ENCODE data around the gene ADGRG2. TPM values are rescaled to one million over a fixed set of nuclear protein-coding genes. Genes with fewer than 3 reads are reported as not detected.

Gene ADGRG2
- total and polyA plus RNA-seq, 9 of the 15 experiments (the other 6 are each of a cell fraction or from before 2014, with no cell fraction given), result 0.03 TPM; not detected in 8

DNA sequence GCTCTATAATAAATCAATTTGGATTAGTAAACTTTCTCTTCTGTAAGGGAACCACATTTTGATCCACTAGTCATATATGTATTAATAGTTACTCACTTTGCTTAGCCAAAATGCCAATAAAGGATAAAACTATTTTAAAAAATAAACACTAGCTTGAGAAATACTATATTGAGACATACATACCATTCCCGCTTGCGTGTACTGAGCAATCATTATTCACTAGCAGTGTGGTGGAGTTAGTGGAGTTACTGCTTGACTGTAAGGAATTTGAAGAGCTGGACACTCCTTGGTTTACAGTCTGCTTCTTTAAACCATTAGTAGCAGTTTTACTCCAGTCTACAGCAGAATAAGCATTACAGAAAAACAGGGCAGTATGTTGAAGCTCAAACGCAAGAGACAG, 127.6 kb downstream of the ADGRG2 start:
- H3K36me3 ChIP-seq (ENCODE audit: control insufficient read depth, insufficient read depth, low read length), result no peaks in the 10 kb centered on the region
- no peaks in the 10 kb centered on the region; a peak in 1 of 5 replicates for H3K27me3 ChIP-seq (ENCODE audit: control insufficient read depth in 2 of 2, insufficient read depth in 2 of 2, low read length in 2 of 2)
- no peak overlapping the region for H2AFZ ChIP-seq (ENCODE audit: low read depth, low read length)
- in situ Hi-C loops (cut with MboI), result no loop called here
- intact Hi-C loops (cut with micrococcal nuclease), result no loop called here
- H4K20me1 ChIP-seq (replicated peaks; ENCODE audit: control insufficient read depth, insufficient read depth, low read length), result no peaks in the 10 kb centered on the region
- no peaks in the 10 kb centered on the region for H3K9me1 ChIP-seq (ENCODE audit: control insufficient read depth, insufficient read depth, low read length)
- 19% methylated on average over 3 of the region's 3 CpGs for WGBS (ENCODE audit: insufficient coverage, low coverage, missing lambda C conversion rate)
- BruUV-seq (replicated peaks), result no TSS peak
- no peak for FAIRE-seq
- no peak overlapping the region for H3K27ac ChIP-seq (ENCODE audit: extremely low read depth, low read depth, low read length)
- CTCF ChIA-PET (ENCODE audit: low intra/inter-chr PET ratio), result no interaction called here
- H3K9ac ChIP-seq (ENCODE audit: insufficient read depth in 1 of 2, low read depth in 2 of 2, low read length in 2 of 2), result no peak overlapping the region
- TF ChIP-seq PML (IDR thresholded peaks at IDR 0.05; ENCODE audit: low read length) (no peak), ZFPM2 (CRISPR knock-in tag; IDR thresholded peaks at IDR 0.05) (no peak), ILF3 (IDR thresholded peaks at IDR 0.05; ENCODE audit: borderline replicate concordance) (no peak), ILK (tag; IDR thresholded peaks at IDR 0.05; ENCODE audit: borderline replicate concordance, low read depth) (no peak), RBM34 (IDR thresholded peaks at IDR 0.05; ENCODE audit: borderline replicate concordance, insufficient read depth, low read length) (no peak), TCF7 (IDR thresholded peaks at IDR 0.05; ENCODE audit: borderline replicate concordance) (no peak), GTF2B (IDR thresholded peaks at IDR 0.05; ENCODE audit: extremely low read depth, insufficient read length) (no peak), ZNF699 (CRISPR knock-in tag; IDR thresholded peaks at IDR 0.05; ENCODE audit: insufficient replicate concordance) (no peak), ZNF174 (CRISPR knock-in tag; IDR thresholded peaks at IDR 0.05) (no peak), ETV6 (IDR thresholded peaks at IDR 0.05; ENCODE audit: borderline replicate concordance in 1 of 2, low read depth in 2 of 2, low read length in 1 of 2) (no peak), ETV6 (CRISPR knock-in tag; IDR thresholded peaks at IDR 0.05; ENCODE audit: borderline replicate concordance) (no peak), RNF219 (CRISPR knock-in tag; IDR thresholded peaks at IDR 0.05) (no peak), ZNF583 (CRISPR knock-in tag; IDR thresholded peaks at IDR 0.05) (no peak), ZNF121 (CRISPR knock-in tag; conservative IDR thresholded peaks at IDR 0.05) (no peak), ZNF77 (CRISPR knock-in tag; IDR thresholded peaks at IDR 0.05) (no peak), NR1H2 (CRISPR knock-in tag; IDR thresholded peaks at IDR 0.05) (no peak)
- TF ChIP-seq, protein P1, sequence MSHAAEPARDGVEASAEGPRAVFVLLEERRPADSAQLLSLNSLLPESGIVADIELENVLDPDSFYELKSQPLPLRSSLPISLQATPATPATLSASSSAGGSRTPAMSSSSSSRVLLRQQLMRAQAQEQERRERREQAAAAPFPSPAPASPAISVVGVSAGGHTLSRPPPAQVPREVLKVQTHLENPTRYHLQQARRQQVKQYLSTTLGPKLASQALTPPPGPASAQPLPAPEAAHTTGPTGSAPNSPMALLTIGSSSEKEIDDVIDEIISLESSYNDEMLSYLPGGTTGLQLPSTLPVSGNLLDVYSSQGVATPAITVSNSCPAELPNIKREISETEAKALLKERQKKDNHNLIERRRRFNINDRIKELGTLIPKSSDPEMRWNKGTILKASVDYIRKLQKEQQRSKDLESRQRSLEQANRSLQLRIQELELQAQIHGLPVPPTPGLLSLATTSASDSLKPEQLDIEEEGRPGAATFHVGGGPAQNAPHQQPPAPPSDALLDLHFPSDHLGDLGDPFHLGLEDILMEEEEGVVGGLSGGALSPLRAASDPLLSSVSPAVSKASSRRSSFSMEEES (CRISPR knock-in tag; IDR thresholded peaks at IDR 0.05), result no peak
- ATAC-seq, result no peak
- no peak overlapping the region for H3K4me3 ChIP-seq
- H3K4me1 ChIP-seq (replicated peaks in 1 of 2; ENCODE audit: control insufficient read depth in 2 of 2, insufficient read depth in 2 of 2, low read length in 2 of 2), result no peaks in the 10 kb centered on the region
- H3K4me2 ChIP-seq (ENCODE audit: insufficient read depth, low read length), result no peak overlapping the region
- DNase-seq (ENCODE audit: extremely low read depth in 1 of 4, low spot score in 3 of 4), result no peak
- POLR2A ChIA-PET, result interaction anchor here (1.1 kb wide), 1 partner anchor 13 kb away, joined by 5 read pairs; no protein-coding TSS in a partner anchor
- no peaks in the 10 kb centered on the region for H3K9me3 ChIP-seq (replicated peaks; ENCODE audit: control insufficient read depth, insufficient read depth, low read depth, low read length)
- H3K79me2 ChIP-seq (ENCODE audit: control insufficient read depth, insufficient read depth, low read length), result no peaks in the 10 kb centered on the region

All from K562 (cell line).